ENCODE results near the gene CSPG4. TPM values are rescaled to one million over a fixed set of nuclear protein-coding genes. Genes with fewer than 3 reads are reported as not detected.

Gene CSPG4
- total and polyA plus RNA-seq, 9 of the 15 experiments (the other 6 are each of a cell fraction or from before 2014, with no cell fraction given), result under 0.01 to 0.07 (median 0.04) TPM; not detected in 5

- TF ChIP-seq, protein P1, sequence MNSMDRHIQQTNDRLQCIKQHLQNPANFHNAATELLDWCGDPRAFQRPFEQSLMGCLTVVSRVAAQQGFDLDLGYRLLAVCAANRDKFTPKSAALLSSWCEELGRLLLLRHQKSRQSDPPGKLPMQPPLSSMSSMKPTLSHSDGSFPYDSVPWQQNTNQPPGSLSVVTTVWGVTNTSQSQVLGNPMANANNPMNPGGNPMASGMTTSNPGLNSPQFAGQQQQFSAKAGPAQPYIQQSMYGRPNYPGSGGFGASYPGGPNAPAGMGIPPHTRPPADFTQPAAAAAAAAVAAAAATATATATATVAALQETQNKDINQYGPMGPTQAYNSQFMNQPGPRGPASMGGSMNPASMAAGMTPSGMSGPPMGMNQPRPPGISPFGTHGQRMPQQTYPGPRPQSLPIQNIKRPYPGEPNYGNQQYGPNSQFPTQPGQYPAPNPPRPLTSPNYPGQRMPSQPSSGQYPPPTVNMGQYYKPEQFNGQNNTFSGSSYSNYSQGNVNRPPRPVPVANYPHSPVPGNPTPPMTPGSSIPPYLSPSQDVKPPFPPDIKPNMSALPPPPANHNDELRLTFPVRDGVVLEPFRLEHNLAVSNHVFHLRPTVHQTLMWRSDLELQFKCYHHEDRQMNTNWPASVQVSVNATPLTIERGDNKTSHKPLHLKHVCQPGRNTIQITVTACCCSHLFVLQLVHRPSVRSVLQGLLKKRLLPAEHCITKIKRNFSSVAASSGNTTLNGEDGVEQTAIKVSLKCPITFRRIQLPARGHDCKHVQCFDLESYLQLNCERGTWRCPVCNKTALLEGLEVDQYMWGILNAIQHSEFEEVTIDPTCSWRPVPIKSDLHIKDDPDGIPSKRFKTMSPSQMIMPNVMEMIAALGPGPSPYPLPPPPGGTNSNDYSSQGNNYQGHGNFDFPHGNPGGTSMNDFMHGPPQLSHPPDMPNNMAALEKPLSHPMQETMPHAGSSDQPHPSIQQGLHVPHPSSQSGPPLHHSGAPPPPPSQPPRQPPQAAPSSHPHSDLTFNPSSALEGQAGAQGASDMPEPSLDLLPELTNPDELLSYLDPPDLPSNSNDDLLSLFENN (IDR thresholded peaks at IDR 0.05; ENCODE audit: low read depth in 2 of 2, low read length in 2 of 2), result peak in 1 of 2 experiments; percentile 45; a peak in 2 of 4 replicates
- no peak for TF ChIP-seq ZNF408 (CRISPR knock-in tag; IDR thresholded peaks at IDR 0.05; ENCODE audit: low read depth)
- TF ChIP-seq SMARCA4 (IDR thresholded peaks at IDR 0.05), result peak; percentile 82
- peak; percentile 19; the same call in 1 of the 2 replicates for TF ChIP-seq LCOR (CRISPR knock-in tag; IDR thresholded peaks at IDR 0.05)
- TF ChIP-seq PHB2 (IDR thresholded peaks at IDR 0.05; ENCODE audit: low read depth), result peak; percentile 78
- TF ChIP-seq TAF1 (IDR thresholded peaks at IDR 0.05; ENCODE audit: control insufficient read depth, extremely low read depth, insufficient read depth, low read length, severe bottlenecking), result peak; percentile 21
- TF ChIP-seq, protein P2, sequence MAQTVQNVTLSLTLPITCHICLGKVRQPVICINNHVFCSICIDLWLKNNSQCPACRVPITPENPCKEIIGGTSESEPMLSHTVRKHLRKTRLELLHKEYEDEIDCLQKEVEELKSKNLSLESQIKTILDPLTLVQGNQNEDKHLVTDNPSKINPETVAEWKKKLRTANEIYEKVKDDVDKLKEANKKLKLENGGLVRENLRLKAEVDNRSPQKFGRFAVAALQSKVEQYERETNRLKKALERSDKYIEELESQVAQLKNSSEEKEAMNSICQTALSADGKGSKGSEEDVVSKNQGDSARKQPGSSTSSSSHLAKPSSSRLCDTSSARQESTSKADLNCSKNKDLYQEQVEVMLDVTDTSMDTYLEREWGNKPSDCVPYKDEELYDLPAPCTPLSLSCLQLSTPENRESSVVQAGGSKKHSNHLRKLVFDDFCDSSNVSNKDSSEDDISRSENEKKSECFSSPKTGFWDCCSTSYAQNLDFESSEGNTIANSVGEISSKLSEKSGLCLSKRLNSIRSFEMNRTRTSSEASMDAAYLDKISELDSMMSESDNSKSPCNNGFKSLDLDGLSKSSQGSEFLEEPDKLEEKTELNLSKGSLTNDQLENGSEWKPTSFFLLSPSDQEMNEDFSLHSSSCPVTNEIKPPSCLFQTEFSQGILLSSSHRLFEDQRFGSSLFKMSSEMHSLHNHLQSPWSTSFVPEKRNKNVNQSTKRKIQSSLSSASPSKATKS (CRISPR knock-in tag; IDR thresholded peaks at IDR 0.05), result no peak
- TF ChIP-seq HES1 (IDR thresholded peaks at IDR 0.05; ENCODE audit: low read depth), result peak; percentile 34; the same call in 1 of the 2 replicates
- 0 out of 4 replicates have a peak, but pooled peaks of 1 of the 2 experiments have one; percentile 62 for TF ChIP-seq TEAD1 (CRISPR knock-in tag; IDR thresholded peaks at IDR 0.05)
- peak; percentile 95 to 96 for TF ChIP-seq KDM1A (IDR thresholded peaks at IDR 0.05)
- peak; percentile 62 to 76; a peak in 3 of 4 replicates for TF ChIP-seq UBTF (IDR thresholded peaks at IDR 0.05; ENCODE audit: borderline replicate concordance in 1 of 2, low read depth in 2 of 2, low read length in 2 of 2)
- 0 out of 2 replicates have a peak, but pooled peaks have one; percentile 24 for TF ChIP-seq ZBTB7A (IDR thresholded peaks at IDR 0.05; ENCODE audit: borderline replicate concordance, control insufficient read depth, low read depth, low read length)
Measured at GRCh38 chr15:75694241-75695182, 18.1 kb downstream of the CSPG4 start (continued).
